Hippocampal formation (tissue), 2 donors: Measurements from ENCODE around the gene IER3IP1.
A peak's percentile ranks its signal among the peaks of the same experiment; 100 is the strongest.
"Not testable (repeated sequence)": the region's sequence is repeated elsewhere in the genome, so short reads cannot be mapped to it uniquely, and the experiment has no call there.

Source experiments
- DNase-seq, 2 donors: peaks; one replicate each; lab custom pipeline; 2025; lab: John Stamatoyannopoulos, UW

The IER3IP1 gene

DNA sequence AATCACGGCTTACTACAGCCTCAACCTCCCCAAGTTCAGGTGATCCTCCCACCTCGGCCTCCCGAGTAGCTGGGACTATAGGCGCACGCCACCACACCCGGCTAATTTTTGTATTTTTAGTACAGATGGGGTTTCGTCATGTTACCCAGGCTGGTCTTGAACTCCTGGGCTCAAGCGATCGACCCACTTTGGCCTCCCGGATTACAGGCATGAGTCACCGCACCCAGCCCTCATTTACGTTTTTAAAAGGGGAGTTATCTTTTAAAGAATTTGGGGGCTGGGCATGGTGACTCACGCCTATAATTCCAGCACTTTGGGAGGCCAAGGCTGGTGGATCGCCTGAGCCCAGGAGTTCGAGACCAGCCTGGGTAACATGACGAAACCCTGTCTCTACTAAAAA lies 17.8 kb downstream of the IER3IP1 start:
- not testable (repeated sequence) for DNase-seq

DNA sequence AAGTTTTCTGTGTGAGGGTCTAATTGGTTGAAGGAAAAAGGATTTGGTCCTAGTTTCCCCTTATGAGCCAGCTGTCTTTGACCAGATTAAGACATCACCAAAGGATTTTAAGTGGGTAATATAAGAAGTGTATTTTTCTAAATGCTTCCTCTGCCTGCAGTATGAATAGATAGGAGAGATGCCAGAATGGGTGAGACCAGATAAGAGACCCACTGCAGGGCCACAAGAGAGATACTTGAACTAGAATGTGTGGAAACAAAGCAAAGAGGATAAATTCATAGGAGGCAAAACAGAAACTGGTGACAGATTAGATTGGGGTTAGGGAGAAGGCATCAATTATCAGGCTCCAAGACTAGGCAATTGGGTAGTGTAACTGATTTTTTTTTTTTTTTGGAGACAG lies 24.7 kb downstream of the IER3IP1 start:
- no peak for DNase-seq

- no peak for DNase-seq
Observed at GRCh38 chr18:47150824-47151366, 25.3 kb downstream of the IER3IP1 start.

DNA sequence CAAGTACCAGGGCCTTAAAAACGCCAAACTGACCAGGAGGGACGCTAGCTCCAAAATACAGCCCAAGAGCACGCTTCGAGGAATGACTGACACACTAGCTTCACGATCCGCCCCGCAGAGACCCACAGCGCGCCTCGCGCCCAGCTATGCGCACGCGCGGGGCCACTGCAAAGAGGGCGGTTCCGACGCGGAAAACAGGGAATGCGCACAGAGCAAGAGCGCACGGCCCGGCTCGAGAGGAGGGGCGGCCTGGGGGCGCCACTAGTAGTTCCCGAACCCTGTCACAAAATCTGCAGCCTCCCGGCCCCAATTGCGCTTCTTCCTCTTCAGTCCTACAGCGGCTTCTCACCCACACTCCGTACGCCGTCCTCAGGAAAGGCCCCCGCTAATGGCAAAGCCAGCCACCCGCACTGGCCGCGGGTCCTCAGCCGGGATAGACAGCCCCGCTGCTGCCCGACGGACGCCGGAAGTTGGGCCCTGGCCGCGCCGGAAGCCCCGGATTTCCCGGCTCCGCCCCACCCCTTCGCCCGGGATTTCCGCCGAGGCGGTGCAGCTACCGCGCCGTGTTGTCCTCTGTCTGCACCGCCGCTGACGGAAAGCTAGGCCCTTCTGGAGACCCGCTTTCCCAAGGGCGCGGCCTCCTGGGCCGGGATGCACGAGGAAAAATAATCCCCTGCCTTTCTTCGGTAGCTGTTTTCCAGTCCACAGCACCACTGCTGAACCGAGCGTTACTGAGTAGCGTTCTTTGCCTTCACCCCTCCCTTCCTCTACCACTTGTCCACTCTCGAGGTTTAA lies 25.9 kb downstream of the IER3IP1 start, which contains the start of gene HDHD2:
TSS of gene HDHD2 (minus strand) at position 472 of the 795 bp plus-strand sequence. CDS start 14,061 bp downstream, outside the sequence.
- peak; percentile 76 to 86 for DNase-seq

GRCh38 chr18:47149457-47150028 lies 26.6 kb downstream of the IER3IP1 start:
- no peak for DNase-seq

DNA sequence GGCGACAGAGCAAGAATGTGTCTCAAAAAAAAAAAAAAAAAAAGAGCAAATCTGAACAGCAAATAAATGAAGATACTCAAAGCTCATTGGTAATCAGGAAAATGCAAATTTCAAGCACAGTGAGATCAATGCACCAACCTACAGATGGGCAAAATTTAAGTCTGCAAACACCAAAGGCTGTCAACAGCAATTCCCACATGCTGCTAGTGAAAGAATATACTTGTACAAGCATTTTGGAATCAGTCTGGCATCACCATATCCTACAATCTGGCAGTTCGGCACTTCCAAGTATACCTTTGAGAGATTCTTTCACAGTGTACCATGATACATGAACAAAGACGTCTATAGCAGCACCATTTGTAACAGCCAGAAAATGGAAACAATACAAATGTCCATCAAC lies 30.0 kb downstream of the IER3IP1 start:
- DNase-seq = no peak

- no peak for DNase-seq
Observed at GRCh38 chr18:47143899-47144485, 32.2 kb downstream of the IER3IP1 start.

DNA sequence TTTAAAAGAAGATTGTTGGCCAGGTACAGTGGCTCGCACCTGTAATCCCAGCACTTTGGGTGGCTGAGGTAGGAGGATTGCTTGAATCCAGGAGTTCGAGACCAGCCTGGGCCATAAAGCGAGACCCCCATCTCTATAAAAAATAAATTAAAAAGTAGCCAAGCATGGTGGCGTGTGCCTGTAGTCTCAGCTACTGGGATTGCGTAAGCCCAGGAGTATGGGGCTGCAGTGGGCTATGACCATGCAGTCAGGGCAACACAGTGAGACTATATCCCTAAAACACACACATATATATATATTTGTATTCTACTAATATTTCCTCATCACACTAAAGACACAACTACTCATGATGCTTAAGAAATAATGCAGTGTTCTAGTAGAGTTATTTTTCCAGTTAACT lies 33.0 kb downstream of the IER3IP1 start:
- DNase-seq = no peak

DNA sequence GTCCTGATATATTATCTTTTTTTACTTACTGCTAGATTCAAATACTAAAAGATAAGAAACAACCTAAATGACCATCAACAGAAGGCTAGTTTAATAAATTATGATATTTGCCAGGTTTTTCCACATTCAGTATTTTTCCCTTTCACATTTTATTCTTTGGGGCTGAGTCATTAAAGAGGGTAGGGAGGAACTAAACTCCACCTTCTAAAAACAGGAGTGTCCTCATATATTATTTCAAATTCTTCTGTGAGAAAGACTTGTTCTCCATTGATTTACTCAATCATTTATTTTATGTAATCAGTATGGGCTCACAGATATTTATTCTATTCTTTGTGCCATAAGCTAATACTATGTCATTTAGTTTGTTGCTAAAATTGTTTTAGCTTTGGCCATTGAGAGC lies 34.9 kb downstream of the IER3IP1 start:
- no peak for DNase-seq

DNA sequence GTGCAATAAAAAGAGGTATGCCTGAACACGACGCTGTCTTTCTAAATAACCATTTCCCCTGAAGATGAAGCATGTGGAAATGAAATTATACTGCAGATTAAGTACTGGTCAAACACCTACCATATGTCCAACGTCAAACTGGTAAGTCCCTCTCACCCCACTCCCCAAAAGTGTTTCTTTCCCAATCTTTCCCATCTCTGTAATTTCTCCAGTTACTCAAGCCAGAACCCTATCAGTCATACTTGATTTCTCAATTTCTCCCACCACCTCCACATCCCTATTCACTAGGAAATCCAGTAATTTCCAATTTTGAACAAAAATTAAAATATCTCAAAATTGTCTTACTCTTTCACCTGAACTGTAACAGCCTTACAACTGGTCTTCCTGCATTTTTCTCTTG lies 55.0 kb downstream of the IER3IP1 start:
- DNase-seq = no peak

DNA sequence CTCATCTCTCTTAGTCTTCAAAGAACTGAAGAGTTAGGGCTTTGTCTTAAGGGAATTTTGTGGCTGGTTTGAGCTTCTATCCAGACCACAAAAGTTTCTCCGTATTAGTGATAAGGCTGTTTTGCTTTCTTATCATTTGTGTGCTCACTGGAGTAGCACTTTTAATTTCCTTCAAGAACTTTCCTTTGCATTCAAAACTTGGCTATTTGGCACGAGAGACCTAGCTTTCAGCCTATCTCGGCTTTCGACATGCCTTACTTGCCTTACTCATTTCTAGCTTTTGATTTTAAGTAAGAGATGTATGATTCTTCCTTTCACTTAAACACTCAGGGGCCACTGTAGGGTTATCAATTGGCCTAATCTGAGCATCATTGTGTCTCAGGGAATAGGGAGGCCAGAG lies 55.7 kb downstream of the IER3IP1 start:
- DNase-seq = no peak

DNA sequence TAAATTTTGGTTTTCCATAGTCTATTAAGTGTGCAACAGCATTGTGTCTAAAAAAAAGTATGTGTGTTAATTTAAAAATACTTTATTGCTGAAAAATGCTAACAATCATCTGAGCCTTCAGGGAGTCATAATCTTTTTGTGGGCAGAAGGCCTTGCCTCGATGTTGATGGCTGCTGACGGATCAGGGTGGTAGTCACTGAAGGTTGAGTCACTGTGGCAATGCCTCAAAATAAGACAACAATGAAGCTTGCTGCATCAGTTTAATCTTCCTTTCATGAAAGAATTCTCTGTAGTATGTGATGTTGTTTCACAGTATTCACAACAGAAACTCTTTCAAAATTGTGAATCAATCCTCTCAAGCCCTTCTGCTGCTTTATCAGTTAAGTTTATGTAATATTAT lies 57.2 kb downstream of the IER3IP1 start:
- DNase-seq = no peak

- no peak for DNase-seq
Observed at GRCh38 chr18:47115205-47115604, 61.0 kb downstream of the IER3IP1 start.

DNA sequence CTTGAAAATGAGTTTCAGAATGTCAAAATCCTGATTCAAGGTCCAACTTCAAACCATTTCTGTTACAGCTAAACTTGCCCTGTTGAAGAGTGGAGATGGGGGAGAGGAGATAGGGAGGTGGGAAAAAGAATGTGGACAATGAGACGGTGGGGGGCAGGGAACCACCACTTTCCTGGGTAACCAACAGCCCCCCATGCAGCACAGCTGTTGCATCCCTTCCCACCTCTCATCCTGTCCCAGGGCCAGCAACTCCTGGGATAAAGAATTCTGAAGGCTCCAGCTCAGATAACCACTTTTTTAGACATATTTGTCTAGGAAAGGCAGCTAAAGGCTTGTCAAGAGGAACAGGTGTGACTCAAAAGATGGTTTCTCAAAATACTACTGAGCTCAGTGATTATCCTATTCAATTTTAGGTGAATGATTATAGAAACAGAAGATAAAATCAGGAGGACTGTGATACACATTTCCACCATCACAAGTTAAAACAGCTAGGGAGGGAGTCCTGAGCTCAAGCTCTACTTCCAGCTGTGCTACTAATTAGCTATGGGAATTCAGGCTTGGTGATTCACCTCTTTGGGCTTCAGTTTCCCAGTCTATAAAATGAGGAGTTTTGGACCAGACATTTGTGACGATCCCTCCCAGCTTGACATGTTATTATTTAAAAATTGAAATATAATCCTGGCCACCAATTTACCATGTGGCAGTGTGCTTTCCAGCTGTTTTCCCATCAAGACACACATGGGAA lies 62.2 kb downstream of the IER3IP1 start:
- no peak for DNase-seq

DNA sequence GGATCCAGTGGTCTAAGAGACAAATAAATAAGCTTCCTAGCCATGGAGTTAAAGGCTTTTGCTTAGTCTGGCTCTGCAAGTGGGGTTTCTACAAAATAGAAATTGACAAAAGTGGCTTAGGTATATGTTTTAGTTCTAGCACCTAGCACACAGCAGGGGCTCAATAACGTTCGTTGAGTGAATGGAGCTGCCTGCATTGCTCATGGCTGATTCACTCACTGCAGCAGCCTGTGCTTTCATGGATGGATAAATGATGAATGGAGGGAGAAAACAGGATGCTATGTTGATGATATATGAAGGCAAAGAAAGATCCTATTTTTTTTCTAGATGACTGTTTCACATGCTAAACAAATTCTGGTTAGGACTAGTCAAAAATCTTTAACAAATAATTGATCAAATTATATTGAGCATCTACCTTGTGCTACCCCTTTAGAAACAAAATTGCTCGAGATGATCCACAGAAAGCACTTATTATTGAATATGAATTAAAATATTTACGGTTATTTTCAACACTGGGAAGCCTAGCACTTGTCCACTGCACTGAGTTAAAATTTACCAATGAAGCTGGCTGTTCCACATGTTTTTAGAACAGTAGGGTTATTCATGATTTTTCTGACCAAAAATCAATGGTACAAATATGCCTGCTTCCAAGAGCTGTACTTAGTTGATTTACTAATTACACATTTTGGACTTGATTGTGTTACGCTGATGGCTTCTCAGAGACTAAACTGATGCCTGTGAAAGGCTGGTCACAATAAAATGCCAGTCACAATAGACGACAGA lies 65.5 kb downstream of the IER3IP1 start:
- DNase-seq = no peak

DNA sequence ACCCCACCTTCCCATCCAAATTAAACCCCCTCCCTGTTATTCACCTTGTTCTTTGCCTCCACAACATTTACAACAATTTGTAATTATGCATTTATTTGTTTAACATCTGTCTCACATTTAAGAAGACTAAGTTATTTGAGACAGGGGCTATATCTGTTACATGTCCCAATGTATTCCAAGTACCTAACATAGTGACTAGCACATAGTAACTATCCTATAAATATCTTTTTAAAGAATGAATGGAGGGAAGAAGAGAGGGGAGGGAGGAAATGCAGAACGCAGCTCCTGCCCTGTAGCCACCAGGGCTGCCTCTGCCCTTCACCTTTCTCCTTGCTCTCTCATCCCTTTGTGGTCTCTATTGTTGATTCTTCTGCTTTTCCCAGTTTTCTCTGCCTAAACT lies 66.4 kb downstream of the IER3IP1 start:
- no peak for DNase-seq

GRCh38 chr18:47108998-47109405 lies 67.2 kb downstream of the IER3IP1 start:
- no peak for DNase-seq

DNA sequence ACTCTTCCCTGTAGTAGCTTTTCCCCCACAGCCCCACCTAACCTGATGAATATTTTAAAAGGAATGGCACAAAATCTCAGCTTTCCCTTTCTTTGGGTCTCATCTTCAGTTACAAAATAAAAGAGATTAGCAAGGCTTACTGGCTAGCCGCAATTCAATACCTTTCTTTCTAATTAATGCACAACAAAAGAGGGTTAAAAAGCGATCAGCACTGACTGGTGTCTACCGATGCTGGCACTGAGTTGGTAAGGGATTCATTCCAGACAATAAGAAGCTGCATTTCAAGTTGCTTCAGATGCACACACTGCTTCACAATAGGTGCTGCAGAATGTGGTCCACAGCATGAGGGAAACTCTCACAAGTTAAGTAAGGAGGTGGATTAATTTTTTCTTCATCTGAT lies 67.8 kb downstream of the IER3IP1 start:
- no peak for DNase-seq
